ENCODE results near the gene RBPMS2.

- TF ChIP-seq EZH2 (IDR thresholded peaks at IDR 0.05; ENCODE audit: low read length) (no peak), CTCF (optimal IDR thresholded peaks at IDR 0.05 in 1 of 3, IDR thresholded peaks at IDR 0.05 in 1 of 3, conservative IDR thresholded peaks at IDR 0.05 in 1 of 3; ENCODE audit: extremely low read depth in 1 of 3, insufficient read depth in 2 of 3, low read length in 3 of 3) (no peak)
These were observed 49.6 kb upstream of the RBPMS2 start for GRCh38 chr15:64824929-64825430.

Measured in keratinocyte (primary cell).